CD4-positive, alpha-beta T cell treated with Interleukin-1 beta for 1 hour (primary cell): Measurements from ENCODE around the gene SGSM2.

Experiments
- DNase-seq, 2 donors: peaks; one replicate each; pipeline ENCODE4 v3.0.0-alpha.2; 2020 to 2022

Gene SGSM2

GRCh38 chr17:2387086-2388019 is 50.1 kb downstream of the SGSM2 start:
- no peak for DNase-seq

DNA sequence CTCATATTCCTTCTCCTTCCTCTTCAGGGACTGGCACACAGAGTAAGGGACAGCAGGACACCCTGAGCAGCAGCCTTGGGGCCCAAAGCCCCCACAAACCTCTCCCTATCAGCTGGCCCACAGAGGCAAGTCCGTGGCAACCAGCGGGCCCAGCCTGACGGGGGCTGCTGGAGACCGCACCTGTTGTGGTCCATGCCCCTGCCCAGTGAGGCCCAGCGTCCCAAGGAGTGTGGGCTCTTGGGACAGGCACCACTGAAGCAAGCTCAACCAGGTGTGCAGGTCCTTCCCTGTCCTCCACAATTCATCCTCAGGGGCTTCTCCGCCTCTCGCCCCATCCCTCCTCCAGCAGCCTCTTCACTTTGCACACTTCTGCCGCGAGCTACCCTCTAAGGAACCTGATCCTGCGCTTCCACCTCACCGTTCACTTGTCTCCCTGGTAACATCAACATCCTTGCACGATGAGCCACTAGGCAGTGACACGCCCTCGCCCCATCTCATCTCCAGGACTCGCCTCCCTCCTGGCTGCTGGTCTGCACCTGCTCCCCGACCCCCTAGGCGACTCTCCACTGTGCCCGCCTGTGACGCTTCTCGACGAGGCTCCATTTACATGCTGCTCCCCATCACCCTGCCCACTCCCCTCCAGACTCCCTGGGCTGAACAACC is 50.9 kb downstream of the SGSM2 start:
- DNase-seq, result no peak

DNA sequence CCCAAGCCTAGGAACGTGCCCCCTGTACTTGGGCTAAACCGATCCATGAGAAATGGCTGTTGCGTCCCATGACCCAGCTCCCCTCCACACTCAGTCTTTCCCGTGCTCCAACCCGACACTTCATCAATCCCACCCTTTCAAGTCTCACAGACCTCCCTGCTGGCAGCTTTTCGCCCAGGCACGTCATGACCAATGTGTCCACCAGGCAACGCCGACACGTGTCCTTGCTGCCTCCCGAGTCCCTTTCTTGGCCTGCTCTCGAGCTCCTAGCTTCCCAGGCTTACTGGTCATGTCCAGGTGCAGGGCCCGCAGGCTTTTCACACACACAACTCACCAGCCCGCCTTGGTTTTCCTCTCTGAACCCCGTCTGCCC is 51.4 kb downstream of the SGSM2 start:
- DNase-seq, result no peak

GRCh38 chr17:2390199-2390836 is 53.0 kb downstream of the SGSM2 start:
- no peak for DNase-seq

GRCh38 chr17:2391597-2392251 is 54.4 kb downstream of the SGSM2 start:
- no peak for DNase-seq

DNA sequence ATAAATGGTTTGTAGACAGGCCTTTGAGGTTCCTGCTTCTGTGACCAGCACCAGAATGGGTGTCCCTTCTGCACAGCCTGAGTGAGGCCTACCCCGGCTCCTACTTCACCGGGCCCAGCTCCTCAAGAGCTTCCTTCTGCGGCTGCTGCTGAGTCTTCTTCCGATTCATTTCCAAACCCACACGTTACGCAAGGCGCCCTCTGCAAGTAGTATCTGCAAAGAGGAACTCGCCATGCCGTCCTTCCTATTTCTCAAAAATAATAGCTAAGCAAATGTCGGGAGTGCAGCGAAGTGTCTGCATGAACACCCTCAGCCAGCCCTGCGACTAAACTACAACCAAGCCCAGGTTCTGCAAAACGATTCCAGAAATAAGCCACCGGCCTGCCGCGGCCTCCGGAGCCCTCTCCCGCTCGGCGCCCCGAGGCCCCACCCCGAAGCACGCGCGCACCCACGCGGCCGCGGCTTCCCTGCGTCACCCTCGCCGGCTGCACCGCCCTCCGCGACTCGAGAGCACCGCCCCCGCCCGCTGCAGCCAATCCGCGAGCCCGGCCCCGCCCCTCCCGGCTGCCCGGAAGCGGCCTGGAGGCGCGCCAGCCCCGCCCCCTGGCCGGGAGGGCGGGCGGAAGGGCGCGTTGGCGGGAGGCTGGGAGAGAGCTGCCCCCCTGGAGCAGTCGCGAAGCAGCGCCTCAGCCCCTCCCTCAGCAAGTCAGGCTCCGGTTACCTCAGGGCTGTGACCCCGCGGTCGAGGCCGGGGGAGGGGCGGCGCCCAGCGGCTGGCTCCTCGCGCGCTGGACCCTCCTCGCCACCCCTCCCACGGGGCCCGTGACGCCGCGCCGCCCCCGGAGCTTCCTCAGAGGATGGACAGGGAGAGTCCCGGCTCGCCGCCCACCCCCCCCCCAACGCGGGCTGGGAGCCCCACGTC is 55.2 kb downstream of the SGSM2 start:
- peak; percentile 96 to 97 for DNase-seq

- peak; percentile 92 to 94 for DNase-seq
Measured at GRCh38 chr17:2393174-2393953, 56.1 kb downstream of the SGSM2 start.

DNA sequence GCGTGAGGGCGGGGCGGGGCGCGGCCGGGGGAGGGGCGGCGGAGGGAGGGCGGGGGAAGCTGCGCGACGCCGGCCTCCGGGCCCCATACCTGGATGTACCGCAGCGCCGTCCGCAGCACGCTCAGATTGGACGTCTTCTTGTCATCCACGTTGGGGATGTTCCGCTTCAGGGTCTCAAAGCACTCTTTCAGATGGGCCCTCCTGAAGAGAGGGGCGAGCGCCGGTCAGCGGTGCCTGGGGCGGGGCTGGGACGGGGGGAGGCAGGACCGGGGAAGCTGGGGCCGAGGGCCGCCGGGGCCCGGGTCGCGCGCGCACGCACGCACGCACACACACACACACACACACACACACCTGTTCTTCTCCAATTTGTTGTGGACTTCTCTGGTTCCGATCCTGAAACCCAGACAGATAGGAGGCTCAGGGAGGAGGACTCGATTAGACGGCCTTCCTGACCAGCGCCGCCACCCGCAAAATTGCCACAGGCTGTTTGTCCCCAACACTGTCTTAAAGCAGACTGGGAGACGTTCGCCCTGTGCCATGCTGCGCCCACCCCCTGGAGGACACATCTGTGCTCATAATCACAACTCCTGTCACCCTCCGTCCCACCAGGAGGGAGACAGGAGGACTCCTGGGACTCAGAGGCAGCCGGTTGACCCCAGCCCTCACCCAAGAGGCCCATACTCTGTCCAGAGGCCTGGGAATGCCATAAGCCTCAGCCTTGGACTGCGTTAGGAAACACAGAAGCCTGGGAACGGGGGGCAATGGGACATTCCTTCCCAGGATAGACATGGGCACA is 56.9 kb downstream of the SGSM2 start:
- no peak for DNase-seq

- no peak for DNase-seq
Measured at GRCh38 chr17:2394775-2395201, 57.5 kb downstream of the SGSM2 start.

GRCh38 chr17:2395258-2396181 is 58.2 kb downstream of the SGSM2 start:
- peak in 1 of 2 donors; percentile 55 for DNase-seq

DNA sequence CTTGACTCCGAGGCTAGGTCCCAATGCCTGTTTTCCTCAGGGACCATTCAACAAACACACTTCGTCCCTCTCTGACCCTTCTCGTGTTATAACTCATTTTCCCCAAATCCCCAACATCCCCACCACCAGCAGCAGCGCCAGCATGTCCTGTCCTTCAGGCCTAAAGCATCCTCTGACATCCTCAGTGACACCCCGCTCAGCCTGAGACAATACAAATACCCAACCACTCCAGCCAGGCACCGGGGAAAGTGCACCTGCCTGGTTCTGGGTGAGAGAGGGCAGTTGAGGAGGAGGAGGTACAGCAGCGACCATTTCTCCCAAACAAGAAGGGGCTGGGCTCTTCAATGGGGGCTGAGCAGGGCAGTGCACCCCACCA is 58.9 kb downstream of the SGSM2 start:
- DNase-seq, result no peak

DNA sequence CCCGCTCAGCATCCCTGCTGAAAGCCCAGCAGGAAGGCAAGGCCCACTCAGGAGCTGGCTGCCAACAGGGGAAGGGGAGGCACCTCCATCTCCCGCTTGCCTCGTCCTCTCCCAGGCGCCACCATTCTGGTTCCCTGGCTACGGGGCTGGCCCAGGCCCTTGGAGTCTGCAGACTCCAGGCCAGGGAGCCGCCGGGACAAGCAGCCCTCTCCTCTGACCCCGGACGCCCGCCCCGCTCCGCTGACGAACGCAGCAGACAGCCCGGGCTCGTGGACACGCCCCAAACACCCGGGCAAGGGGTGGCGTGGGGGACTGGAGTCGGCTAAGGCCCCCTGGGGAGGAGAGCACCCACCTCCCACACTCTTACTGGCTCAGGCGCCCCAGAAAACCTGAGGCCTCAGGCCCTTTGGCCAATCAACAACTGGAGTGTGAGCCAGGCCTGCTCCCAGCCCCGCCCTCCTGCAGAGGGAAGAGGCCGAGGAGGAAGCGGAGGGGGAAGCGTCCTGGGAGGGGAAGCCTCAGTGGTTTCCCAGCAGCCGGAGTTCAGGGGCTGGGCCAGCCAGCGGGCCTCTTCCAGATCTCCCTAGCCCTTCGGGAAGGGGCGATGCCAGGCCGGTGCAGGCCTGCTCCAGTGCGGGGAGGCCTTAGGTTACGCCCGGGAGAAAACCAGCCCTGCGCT is 59.4 kb downstream of the SGSM2 start:
- peak; percentile 58 to 86 for DNase-seq

GRCh38 chr17:2397247-2398171 is 60.2 kb downstream of the SGSM2 start:
- no peak for DNase-seq

DNA sequence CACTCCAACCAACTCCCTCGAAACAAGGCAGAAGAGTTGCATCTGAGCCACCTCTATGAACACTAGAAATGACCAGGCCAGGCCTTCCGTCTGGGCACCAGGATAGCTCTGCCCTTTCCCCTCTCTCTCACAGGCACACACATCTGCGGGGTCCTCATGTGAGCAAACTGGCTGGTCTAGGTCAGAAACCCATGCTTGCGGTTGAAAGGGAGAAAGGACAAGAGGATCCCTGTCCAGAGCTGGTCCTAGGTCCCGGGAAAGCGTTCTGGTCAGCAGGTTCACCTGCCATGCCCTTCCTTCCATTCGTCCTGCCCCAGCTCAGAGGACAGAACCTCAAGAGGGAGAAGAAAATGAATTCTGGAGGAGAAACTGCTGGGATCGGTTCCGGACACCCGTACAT is 60.9 kb downstream of the SGSM2 start:
- no peak for DNase-seq

DNA sequence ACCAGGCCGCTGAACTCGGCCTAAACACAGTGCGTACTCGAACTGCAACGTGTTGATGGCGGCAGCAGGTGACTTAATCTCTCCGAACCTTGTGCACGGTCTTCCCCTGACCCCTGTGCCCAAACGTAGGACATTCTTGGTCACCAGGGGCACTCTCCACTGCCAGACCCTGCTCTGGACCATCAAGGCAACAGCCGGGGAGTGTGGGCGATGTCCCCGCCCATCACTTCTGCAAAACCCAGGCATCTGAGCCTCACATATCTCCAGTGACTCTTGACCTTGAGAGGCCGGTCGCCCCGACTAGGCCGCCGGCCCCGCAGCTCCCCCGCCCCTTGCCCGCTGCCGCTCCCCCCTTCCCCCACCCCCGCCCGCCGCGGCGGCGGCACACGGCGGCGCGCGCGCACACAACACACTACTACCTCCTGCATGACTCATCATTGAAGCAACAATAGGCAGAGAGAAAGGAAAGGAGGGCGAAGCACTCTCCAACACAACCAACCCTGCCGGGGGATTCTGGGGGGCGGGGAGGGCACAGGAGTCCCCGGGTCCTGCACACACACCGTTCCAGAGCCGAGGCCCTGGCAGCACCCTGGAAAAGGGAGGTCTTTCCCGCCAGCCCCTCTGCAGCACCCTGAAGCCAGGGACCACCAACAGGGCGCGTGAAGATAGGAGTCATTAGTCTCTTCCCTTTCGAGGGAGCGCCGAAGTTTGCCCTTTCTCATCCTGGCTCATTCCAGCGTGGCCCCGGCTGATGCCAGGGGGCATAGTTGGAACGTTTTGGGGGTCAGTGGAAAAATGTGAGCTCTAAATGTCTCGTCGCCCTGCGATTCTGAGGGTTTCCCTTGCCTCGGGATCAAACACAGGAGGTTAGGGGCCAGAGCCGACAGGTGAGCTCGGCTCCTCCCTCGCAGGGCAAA is 61.6 kb downstream of the SGSM2 start:
- DNase-seq, result peak; percentile 69 to 72
